Right lobe of liver (tissue), 4 donors: ENCODE measurements around the gene VSX1.

Experiments
- CTCF ChIP-seq, 4 donors: fragments of 200-600 bp in 3 of 4; fragments of 450-650 bp in 1 of 4; IDR thresholded peaks; one replicate each; pipeline versions ENCODE4 v1.5.1 to v1.8.0; 2016 to 2022; ENCODE audit warnings: antibody characterized with exemption in 4 of 4, mild to moderate bottlenecking in 2 of 4
- POLR2A ChIP-seq: fragments of 450-650 bp; IDR thresholded peaks from one replicate; pipeline ENCODE4 v1.6.1; 2017; ENCODE audit warnings: antibody characterized with exemption, mild to moderate bottlenecking
- donor health status: DM: no; HTN: no; CAD: no.
- donor health status: DM: no; HTN: no; CAD: no.
- donor health status: DM: no; HTN: yes; CAD: no.

- no peak for TF ChIP-seq CTCF (IDR thresholded peaks at IDR 0.05)
- no peak for TF ChIP-seq POLR2A
These were observed 9.6 kb downstream of the VSX1 start for GRCh38 chr20:25072226-25072811.
